Urinary bladder (tissue), 4 donors: ENCODE results near the gene DOCK6. TPM values are rescaled to one million over a fixed set of nuclear protein-coding genes. Genes with fewer than 3 reads are reported as not detected.

Experiments
- DNase-seq: peaks from one replicate; pipeline ENCODE4 v3.0.0-alpha.2; 2015; ENCODE audit errors: extremely low spot score
- H3K27ac ChIP-seq: one replicate; pipeline ENCODE4 v1.5.1; 2013; ENCODE audit warnings: low read depth, mild to moderate bottlenecking, moderate library complexity
- H3K36me3 ChIP-seq: one replicate; pipeline ENCODE4 v1.6.1; 2013; ENCODE audit warnings: mild to moderate bottlenecking, moderate library complexity; ENCODE audit not compliant: insufficient read depth
- H3K4me1 ChIP-seq: one replicate; pipeline ENCODE4 v1.6.1; 2013; ENCODE audit warnings: mild to moderate bottlenecking, moderate library complexity; ENCODE audit not compliant: insufficient read depth
- H3K4me3 ChIP-seq: one replicate; pipeline ENCODE4 v1.5.1; 2013; ENCODE audit warnings: low read depth, low read length
- WGBS: extraction: QIAGEN DNeasy Blood & Tissue Kit; methylation state at CpG from one replicate; pipeline ENCODE4 v1.1.7; 2013; 5-methylcytosine and 5-hydroxymethylcytosine counted together
- polyA plus RNA-seq: library from polyadenylated mRNA; stranded (reverse); fragments of 200-250 nt; gene quantifications from one replicate; pipeline ENCODE4 v1.2.3, GENCODE V29; 2013
- total RNA-seq: library from RNA; depleted of rRNA; stranded (reverse); fragments of >200 nt; gene quantifications from one replicate; pipeline ENCODE4 v1.2.3, GENCODE V29; 2014
- donor health status: healthy with polysubstance abuse.
- donor health status: healthy.

Gene DOCK6
- total and polyA plus RNA-seq, 2 donors: 20.7 to 30.6 TPM

GRCh38 chr19:11247391-11247790, 14.9 kb downstream of the DOCK6 start:
- WGBS: 56% methylated on average over 10 of the region's 10 CpGs
- no peak for DNase-seq
- Histone ChIP-seq H3K4me1 (no peaks in the 10 kb centered on the region), H3K36me3 (no peaks in the 10 kb centered on the region), H3K4me3 (no peak overlapping the region), H3K27ac (no peak overlapping the region)

GRCh38 chr19:11246941-11247340, 15.4 kb downstream of the DOCK6 start:
- H3K4me3 ChIP-seq: no peak overlapping the region
- WGBS: 90% methylated on average over 11 of the region's 11 CpGs
- no peaks in the 10 kb centered on the region for H3K4me1 ChIP-seq
- no peak overlapping the region for H3K27ac ChIP-seq
- DNase-seq: no peak
- H3K36me3 ChIP-seq: no peaks in the 10 kb centered on the region

- DNase-seq: no peak
- Histone ChIP-seq H3K4me3 (no peak overlapping the region), H3K4me1 (no peaks in the 10 kb centered on the region), H3K27ac (no peak overlapping the region), H3K36me3 (no peaks in the 10 kb centered on the region)
- WGBS: 96% methylated on average over 5 of the region's 5 CpGs
Measured at GRCh38 chr19:11244846-11245589, 17.3 kb downstream of the DOCK6 start.

- Histone ChIP-seq H3K27ac (no peak overlapping the region), H3K4me3 (no peak overlapping the region), H3K4me1 (no peaks in the 10 kb centered on the region), H3K36me3 (no peaks in the 10 kb centered on the region)
- no peak for DNase-seq
- 95% methylated on average over 7 of the region's 7 CpGs for WGBS
Measured at GRCh38 chr19:11243798-11244169, 18.5 kb downstream of the DOCK6 start.

GRCh38 chr19:11242864-11243797, 19.2 kb downstream of the DOCK6 start:
- H3K36me3 ChIP-seq: no peaks in the 10 kb centered on the region

GRCh38 chr19:11242025-11242424, 20.3 kb downstream of the DOCK6 start:
- Histone ChIP-seq H3K4me1 (no peaks in the 10 kb centered on the region), H3K36me3 (no peaks in the 10 kb centered on the region), H3K27ac (no peak overlapping the region), H3K4me3 (no peak overlapping the region)
- WGBS: 83% methylated on average over 11 of the region's 11 CpGs
- no peak for DNase-seq

More at GRCh38 chr19:11242864-11243797, 19.2 kb downstream of the DOCK6 start:
- no peak overlapping the region for H3K4me3 ChIP-seq
- WGBS: 40% methylated on average over 48 of the region's 48 CpGs
- no peak for DNase-seq
- no peak overlapping the region for H3K27ac ChIP-seq
- no peaks in the 10 kb centered on the region for H3K4me1 ChIP-seq

- no peak overlapping the region for H3K4me3 ChIP-seq
- no peak for DNase-seq
- 96% methylated on average over 8 of the region's 8 CpGs for WGBS
- no peak overlapping the region for H3K27ac ChIP-seq
- H3K4me1 ChIP-seq: no peaks in the 10 kb centered on the region
- no peaks in the 10 kb centered on the region for H3K36me3 ChIP-seq
Measured at GRCh38 chr19:11240008-11240444, 22.3 kb downstream of the DOCK6 start.

- WGBS: 95% methylated on average over 23 of the region's 23 CpGs
- Histone ChIP-seq H3K36me3 (no peaks in the 10 kb centered on the region), H3K27ac (no peak within 1 kb of the TSS), H3K4me3 (no peak within 1 kb of the TSS), H3K4me1 (no peaks in the 10 kb centered on the region)
- DNase-seq: no peak
Measured at GRCh38 chr19:11239377-11240000, 22.8 kb downstream of the DOCK6 start, which contains the start of gene ANGPTL8. ANGPTL8 (plus strand) TSS chr19:11239619; CDS start chr19:11239638, 19 bp downstream.

- H3K36me3 ChIP-seq: no peaks in the 10 kb centered on the region
- 94% methylated on average over 6 of the region's 6 CpGs for WGBS
- no peak overlapping the region for H3K4me3 ChIP-seq
- no peak for DNase-seq
- no peak overlapping the region for H3K27ac ChIP-seq
- no peaks in the 10 kb centered on the region for H3K4me1 ChIP-seq
Measured at GRCh38 chr19:11238781-11239376, 23.4 kb downstream of the DOCK6 start.

GRCh38 chr19:11238041-11238440, 24.3 kb downstream of the DOCK6 start:
- Histone ChIP-seq H3K27ac (no peak overlapping the region), H3K36me3 (no peaks in the 10 kb centered on the region), H3K4me1 (no peaks in the 10 kb centered on the region), H3K4me3 (no peak overlapping the region)
- no peak for DNase-seq
- 90% methylated on average over 11 of the region's 11 CpGs for WGBS

- H3K4me1 ChIP-seq: no peaks in the 10 kb centered on the region
- H3K36me3 ChIP-seq: no peaks in the 10 kb centered on the region
- no peak overlapping the region for H3K4me3 ChIP-seq
- DNase-seq: no peak
- H3K27ac ChIP-seq: no peak overlapping the region
- 86% methylated on average over 15 of the region's 15 CpGs for WGBS
Measured at GRCh38 chr19:11237321-11237720, 25.0 kb downstream of the DOCK6 start.

- Histone ChIP-seq H3K4me3 (no peak overlapping the region), H3K36me3 (no peaks in the 10 kb centered on the region), H3K27ac (no peak overlapping the region), H3K4me1 (no peaks in the 10 kb centered on the region)
- DNase-seq: no peak
- 90% methylated on average over 31 of the region's 31 CpGs for WGBS
Measured at GRCh38 chr19:11236324-11237301, 25.7 kb downstream of the DOCK6 start.
